ENCODE data around the gene USP24.

The USP24 gene

DNA sequence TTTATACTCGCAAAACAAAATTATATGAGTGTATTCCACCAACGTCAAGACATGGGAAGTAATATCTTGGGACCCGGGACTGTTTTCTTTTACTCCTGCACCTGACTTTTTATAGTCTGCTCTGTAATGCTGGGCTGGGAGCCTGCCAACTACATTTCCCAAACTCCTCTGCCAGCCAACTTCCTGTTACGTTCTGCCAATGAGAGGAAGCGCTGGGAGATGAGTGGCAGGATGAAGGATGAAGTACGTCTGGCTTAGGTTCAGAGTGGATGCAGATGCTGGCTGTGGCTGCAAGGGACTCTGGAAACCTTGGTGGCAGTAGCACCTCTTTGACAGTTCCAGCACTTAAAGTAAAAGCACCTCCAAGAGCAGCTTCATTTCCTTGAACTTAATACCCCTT, 59.6 kb downstream of the USP24 start:
- no peak for DNase-seq

DNA sequence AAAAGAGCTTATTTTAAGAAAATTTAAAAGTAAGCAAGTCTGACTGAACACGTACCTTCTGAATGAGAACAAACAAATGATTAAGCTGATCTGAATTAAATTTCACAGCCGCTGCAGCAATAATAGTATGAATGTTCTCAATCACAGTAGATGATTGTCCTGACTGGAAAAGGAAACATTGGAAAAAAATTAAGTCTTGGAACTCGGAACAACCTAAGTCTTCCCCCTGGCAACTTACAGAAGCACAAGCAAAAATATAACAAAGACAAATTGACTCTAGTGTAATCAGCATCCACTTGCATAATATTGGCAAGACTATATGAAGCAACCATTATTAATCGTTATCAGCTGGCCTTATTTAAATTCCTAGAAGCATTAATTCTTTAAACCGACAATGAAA, 60.5 kb downstream of the USP24 start:
- no peak for DNase-seq

DNA sequence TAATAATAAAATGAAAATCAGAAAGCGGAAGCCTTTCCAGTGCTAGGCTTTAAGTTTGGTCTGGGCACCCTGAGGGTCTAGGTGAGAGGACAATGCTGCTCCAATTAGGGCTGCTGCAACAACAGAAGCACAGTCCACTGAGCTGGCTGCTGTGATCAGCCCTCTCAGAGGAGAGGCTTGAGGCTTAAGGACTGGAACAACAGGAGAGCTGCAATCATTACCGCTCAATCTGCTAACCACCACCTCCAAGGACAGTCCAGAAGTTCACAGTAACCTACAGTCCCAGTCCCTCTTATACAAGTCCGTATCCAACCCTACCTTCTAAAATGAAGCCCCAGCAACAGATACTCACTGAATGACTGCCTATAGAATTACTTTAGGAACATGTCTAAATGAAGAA, 62.1 kb downstream of the USP24 start:
- no peak for DNase-seq

DNA sequence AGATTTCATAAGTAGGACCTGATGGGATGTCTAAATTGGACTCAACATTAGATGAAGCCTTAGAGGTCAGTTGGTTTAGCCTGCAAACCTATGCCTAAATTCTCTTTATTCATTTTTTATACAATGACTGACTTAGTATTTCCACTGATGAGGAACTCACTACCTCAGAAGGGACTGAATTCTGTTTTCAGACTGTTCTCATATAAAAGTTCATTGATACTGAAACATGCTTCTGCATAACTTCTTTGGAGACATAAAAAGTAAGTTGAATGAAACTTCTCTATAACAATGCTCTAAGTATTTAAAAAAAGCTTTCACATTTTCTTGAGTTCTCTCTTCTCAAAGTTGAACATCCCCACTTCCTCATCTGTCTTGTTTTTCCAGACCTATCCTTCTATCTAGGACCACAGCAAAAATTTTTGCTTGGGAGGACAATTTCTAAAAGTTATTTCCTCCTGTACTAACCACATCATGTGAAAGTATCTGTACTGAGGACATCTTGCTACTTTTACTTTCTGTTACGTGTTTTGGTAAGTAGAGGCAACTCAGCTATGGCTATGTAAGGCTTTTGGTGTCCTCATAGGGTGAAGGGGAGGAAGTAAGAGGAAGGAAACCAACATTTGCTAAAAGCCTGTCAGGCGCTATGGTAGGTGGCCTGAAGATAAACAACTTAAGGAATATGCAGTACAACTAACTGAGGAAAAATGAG, 64.1 kb downstream of the USP24 start:
- peak in 1 of 2 donors; percentile 59 for DNase-seq

DNA sequence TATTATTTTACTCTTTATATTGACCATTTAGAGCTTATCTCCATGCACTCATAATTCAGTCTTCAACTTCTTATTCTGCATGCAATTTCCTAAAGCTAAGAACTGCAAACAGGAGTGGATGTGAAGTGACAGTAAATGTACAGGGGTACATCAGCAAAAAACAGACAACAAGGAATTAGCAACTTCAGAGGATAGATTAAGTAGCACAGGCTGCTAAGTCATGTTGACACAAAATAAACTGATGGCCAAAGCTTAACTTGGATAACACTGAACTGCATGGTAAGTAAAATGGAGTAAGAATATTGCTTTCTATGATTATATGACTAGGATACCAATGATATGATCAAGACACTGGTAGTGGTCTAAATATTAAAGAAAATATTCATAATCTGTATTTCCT, 66.5 kb downstream of the USP24 start:
- DNase-seq: no peak

DNA sequence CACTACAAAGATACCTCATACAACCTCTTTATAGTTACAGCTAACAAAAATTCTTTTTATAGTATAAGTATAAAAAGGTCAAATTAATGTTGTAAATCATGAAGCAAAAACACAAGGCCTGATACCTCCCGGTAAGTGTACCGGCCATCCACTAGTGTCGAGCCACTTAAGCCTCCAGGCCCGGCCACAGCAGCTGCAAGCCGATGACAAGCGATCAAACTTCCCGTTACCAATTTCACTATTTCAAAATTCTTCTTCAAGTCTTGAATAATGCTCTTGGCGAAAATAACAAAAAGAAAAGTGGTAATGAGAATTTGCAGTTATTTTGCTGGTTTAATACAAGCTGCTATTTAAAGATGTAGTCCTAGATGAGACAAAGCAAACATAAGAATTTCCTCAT, 67.6 kb downstream of the USP24 start:
- DNase-seq: no peak

DNA sequence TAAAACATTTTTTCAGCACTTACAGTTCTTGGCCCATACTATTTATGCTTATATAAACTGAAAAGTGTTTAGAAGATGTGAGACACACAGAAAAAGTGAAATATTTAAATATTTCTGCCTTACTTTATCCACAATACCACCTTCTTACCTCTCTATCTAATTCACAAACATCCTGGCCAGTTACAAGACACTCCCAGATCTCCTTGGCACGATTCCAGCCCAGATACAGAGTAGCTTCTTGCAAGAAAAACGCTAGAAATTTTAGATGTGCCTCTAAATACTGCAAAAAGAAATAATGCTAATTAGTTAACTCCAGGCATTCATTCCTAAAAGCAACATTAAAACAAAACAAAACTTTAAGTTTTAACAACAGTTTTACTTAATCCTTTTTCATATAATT, 68.4 kb downstream of the USP24 start:
- DNase-seq: no peak

DNA sequence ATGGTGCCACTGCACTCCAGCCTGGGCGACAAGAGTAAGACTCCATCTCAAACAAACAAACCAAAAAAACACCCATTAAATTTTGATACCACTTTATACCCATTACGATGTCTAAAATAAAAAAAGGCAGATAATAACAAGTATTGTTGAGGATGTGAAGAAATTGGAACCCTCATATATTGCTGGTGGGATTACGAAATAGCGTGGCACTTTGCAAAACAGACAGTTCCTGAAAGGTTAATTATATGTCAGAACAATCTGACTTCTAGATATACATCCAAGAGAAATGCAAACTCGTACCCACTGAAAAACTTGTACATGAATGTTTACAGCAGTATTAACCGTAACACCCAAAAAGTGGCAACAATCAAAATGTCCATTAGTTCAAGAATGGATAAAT, 70.3 kb downstream of the USP24 start:
- DNase-seq: no peak

DNA sequence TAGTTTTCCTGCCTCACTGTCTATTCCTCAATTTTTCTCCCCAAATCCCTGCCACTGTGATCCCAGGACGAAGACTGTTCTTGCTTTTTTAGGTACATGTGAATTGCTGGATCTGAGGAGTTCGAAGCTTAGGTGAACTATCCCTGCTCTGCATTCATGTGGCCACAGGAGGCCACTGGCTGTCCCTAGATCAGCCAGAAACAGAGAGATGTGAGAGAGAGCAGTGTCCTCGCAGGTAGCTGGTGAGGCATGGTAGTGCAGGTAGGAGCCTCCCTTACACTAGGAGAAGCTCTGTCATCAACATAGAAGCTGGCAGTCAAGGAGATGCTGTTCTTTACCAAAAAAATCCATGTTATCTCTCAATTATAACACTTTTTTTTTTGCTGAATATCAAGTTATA, 71.5 kb downstream of the USP24 start:
- no peak for DNase-seq

DNA sequence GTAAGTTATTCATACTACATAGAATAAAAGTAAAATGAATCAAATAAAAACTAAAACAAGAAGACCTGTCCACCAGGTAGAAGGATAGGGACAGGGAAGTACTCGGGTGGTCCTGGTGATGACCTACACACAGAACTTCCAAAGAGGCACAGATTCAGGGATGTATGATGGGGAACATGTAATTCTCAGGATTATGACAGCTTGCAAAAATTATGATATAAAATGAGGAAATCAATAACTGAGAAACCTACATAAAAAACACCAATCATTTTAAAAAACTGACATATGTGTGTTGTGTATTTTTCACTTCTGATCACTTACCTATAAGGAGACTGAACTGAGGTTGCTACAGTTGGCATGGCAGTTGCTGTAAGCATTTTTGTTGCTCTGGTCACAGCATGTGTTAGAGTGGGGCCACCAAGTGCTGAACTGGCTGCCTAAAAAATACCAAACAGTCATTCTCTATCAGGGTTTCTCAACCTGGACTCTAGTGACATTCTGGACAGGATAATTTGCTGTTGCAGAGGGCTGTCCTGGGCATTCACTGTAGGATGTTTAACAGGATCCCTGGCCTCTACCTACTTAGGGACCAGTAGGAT, 73.8 kb downstream of the USP24 start:
- no peak for DNase-seq

DNA sequence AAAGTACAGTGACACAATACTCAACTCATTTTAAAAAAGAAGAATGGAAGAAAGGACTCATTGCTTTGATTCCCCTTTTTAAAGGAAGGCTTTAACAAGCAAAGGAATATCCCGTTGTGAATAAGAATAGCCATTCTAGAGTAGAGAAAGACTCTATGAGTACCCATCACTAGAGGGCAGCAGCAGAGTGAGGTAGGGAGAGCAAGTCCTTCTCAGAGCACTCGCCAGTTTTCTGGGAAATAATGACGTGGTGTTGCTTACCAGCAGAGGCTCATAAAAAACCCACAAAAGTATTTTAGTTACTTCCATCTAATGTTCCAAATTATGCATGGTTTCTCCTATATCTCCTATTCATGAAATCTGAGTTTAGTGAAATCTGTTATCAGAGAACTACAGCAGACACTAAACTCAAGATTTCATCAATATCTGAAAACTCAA, 74.6 kb downstream of the USP24 start:
- DNase-seq: peak; percentile 79 to 87

DNA sequence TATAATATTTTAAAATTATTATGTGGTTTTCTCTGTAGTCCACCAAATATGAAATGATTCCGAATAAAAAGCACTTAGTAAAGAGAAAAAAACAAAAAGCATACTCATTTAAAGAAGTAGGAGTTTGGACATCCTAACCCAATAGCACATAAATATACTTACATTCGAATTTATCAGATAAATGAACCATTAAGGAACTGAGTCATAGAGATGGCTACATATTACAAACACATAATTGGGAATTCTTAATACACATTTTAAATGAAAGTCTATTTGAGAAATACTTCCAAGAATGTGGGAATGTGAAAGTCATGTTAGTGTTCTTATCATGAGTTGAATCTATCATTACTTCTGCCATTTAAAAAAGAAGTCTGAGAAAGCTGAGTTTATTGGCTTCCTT, 75.0 kb downstream of the USP24 start:
- DNase-seq: no peak

DNA sequence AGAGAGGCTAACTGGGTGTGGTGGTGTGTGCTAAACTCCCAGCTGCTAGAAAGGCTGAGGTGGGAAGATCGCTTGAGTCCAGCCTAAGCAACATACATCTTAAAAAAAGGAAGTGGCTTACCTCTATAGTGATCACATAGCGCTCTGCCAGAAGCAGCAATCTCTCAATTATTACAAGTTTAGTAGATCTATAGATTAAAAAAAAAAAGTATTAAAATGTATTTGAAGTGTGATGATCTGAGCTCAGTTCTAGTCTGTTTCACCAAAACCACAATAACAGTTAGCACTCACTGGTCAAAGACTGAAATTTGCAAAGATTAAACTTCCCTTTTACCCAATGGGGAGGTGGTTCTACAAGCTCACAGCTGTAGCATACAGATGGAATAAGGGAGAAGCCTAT, 76.3 kb downstream of the USP24 start:
- DNase-seq: peak in 1 of 2 donors; percentile 30

DNA sequence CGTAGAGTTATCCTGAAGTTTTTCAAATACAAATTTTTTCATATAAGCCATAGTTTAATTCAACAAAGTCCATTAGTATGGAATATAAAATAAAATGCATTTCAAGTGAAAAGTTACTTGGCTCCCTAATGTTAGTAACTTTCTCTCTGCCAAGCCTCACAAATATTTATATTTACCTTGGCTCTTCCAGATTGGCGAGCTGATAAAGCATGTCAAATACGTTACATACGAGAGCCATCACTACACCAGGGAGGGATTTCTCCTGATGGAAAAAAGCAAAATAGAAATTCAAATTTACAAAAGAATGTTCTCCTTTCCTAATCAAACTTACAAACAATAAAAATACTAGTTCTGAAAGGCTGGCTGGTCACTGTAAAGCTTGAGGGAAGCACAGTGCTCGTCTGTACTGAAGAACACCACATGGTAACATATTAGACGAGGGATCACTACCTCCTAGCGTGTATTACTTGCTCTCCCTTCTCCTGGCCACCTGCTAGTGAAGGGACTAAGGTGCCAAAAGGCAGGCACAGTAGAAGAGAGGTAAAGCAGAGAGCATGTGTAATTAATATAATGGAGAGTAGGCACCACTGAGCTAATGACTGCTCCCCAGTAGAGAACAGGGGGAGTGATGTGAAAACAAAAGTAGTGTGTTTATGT, 80.9 kb downstream of the USP24 start:
- DNase-seq: no peak

DNA sequence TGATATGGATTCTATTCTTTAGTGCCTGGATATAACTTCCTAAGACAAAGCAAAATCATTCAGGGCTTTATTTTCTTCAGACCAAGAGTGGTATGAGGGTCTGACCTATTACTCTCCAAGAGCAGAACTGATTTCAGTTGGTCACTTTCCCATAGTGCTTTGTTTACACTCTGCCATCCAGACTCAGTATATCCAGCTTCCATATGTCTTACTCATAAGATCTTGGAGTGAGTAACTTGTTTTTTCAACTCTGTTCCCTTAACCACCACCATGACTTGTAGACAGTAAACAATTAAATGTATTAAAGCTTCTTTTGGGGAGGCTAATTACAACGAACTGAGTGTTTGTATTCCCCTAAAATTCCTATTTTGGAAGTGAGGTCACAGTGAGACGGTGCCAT, 83.4 kb downstream of the USP24 start:
- no peak for DNase-seq

DNA sequence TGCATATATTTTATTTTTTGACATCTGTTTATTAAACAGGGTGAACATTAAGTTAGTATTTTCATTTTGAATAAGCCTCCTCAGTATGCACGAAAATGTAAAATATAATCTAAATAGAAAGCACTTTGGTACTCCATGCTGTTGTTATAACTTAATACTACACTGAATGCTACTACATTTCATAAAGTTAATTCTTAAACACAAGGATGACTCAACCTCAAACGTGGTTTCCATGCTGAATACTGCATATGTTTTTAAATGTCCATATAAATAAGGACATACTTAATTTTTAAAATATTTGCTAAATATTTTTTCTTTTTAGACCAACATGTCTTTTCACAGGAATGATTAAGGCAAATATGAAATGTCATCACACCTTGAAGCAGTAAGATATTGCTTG, 83.9 kb downstream of the USP24 start:
- no peak for DNase-seq

DNA sequence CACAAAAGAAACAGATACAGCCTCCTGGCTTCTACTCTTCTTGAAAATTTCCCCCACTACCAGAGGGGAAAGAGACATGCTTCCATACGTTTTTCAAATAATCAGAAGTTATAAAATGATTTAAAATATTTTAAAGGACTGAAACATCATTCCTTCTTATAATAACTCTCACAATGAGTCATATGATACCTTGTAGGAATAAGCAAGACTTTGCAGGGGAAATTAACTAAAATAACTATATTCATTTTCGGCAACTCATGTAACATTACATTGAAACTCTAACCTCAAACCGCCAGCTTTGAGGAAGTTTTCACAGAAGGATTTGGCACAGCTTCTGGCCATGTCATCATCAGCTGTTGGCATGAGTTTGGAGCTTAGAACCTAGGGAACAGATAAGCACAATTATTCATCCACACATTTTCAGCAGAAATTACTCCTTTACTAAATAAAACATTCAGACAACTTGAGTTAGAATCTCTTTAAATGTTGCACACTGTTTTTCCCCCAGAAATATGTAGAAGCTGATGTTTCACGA, 85.9 kb downstream of the USP24 start:
- DNase-seq: no peak

DNA sequence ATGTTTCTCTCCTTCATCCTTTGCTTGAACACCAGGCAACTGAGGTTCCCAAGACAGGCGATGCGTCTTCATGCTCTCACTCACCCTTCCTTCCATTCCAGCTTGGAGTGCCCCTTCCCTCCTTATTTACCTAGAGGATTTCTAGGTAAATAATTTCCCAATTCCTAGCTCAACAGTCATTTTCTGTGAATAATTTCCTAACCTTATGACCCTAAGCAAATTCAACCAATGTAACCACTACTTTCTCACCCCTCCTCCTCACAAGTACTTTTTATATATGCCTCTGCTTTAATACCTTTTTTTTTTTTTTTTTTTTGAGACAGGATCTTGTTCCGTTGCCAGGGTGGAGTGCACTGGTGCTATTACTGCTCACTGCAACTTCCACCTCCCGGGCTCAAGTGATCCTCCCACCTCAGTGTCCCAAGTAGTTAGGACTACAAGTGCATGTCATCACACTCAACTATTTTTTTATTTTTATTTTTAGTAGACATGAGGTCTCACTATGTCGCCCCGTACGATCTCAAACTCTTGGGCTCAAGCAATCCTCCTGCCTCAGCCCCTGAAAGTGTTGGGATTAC, 86.7 kb downstream of the USP24 start:
- DNase-seq: peak in 1 of 2 donors; percentile 19

DNA sequence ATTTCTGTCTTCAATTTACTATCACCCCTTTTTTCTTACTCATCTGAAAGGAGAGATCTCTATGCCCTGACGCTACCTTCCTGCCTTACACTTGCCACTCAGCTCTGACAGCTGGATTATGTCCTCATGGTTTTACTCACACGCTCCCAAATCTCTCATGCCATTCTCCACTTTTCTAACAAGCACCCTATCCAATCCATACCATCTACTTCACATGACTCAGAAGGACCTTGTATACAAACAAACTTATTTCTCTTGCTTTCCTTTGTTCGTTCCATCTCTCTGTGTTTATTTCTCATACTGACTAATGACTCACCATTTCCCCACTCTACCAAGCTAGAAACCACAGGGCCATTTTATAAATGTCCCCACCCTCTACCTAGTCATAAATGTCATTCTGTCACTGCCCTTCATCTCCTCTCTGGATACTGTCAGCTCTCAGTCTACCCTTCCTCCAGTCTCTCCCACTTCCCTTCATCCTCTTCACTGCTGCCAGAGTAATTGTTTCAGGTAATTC, 87.3 kb downstream of the USP24 start:
- DNase-seq: peak in 1 of 2 donors; percentile 42

DNA sequence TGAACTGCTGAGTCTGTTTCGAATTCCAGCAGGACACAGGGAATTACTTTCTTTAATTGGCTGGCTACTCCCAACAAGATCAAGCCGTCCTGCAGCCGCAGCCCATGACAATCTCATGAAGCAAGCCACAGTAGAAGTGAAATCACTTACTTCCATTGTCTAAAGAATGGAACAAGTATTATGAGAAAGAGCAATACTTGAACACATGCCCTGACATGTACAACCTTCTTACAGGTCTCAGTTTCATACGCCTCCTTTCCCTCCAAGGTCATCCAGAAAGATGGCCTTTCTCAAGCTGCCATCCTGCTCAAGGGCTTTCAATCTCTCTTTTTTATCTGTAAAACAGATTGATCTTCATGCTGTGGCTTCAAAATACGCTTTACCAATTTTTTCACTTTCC, 90.7 kb downstream of the USP24 start:
- DNase-seq: no peak

DNA sequence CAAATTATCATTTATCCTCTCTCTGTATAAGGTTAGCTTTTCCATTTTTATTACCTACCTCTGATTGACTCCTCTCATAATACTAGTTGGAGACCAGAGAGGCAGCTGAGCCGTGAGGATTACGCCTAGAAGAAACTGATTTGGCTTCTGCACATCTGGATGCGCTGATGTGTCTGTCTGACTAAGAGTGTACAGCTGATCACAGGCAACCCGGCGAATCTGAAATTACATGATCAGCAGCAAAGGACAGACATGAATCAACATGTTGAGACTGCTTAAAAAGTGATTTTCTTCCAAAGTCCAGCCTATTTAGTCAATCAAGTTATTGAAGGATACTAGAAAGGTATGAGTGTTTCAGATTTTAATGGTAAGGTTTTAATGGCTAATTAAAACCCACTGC, 94.6 kb downstream of the USP24 start:
- DNase-seq: no peak

DNA sequence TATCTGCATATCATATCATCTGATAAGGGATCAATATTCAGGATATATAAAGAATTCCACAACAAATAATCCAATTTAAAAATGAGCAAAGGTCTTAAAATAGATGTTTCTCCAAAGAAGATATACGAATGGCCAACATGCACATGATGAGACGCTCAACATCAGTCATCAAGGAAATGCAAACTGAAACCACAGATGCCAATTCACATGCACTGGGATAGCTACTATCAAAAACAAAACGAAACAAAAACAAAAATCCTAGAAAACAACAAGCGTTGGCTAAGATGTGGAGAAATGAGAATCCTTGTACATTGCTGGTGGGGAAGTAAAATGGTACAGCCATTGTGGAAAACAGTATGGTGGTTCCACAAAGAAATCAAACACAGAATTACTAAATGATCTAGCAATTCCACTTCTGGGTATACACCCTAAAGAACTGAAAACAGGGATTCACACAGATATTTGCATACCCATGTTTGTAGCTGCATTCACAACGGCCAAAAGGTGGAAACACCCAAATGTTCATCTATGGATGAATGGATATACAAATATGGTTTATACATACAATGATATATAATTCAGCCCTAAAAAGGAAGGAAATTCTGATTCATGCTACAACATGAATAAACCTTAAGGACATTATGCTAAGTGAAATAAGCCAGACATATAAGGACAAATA, 96.4 kb downstream of the USP24 start:
- no peak for DNase-seq

DNA sequence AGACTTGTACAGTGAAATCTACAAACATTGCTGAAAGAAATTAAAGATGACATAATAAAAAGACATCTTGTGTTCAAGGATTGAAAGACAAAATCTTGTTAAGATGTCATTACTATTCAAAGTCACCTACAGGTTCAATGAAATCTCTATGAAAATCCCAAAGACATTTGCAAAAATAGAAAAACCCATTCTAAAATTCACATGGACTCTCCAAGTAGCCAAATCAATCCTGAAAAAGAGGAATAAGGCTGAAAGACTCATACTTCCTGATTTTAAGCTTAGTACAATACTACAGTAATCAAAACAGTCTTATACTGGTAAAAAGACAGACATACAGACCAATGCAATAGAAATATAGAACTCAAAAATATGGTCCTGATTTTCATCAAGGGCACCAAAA, 97.2 kb downstream of the USP24 start:
- DNase-seq: no peak

All from CD4-positive, alpha-beta T cell treated with Interleukin-4 for 1 hour (primary cell).